ENCODE data around the gene PDE10A. TPM values are rescaled to one million over a fixed set of nuclear protein-coding genes. Genes with fewer than 3 reads are reported as not detected.

PDE10A gene
- total RNA-seq, 1 experiment from 2014 or later: 0.31 TPM

- H3K4me1 ChIP-seq (ENCODE audit: insufficient read depth, low read length): no peaks in the 10 kb centered on the region; the same call in 1 of the 2 replicates
- no peak overlapping the region for H2AK5ac ChIP-seq (ENCODE audit: insufficient read length, low read length)
- Mint-ChIP-seq H3K9me3 (no peaks in the 10 kb centered on the region), H3K4me1 (peaks cover 3 to 4% of the 10 kb centered on the region in 2 experiments; a peak in 3 of 4 replicates), H3K27me3 (ENCODE audit: low read depth) (no peaks in the 10 kb centered on the region), H3K36me3 (ENCODE audit: insufficient read depth in 1 of 3, low read depth in 3 of 3) (no peaks in the 10 kb centered on the region), H3K4me3 (no peak overlapping the region), H3K27ac (peak overlapping the region in 1 of 3 experiments; percentile 78; a peak in 2 of 7 replicates)
- no peak for DNase-seq
- H3K18ac ChIP-seq (ENCODE audit: insufficient read length, low read depth, low read length): no peak overlapping the region
- no peak overlapping the region for H2BK12ac ChIP-seq (ENCODE audit: insufficient read length, low read depth, low read length)
- no peaks in the 10 kb centered on the region for H3K23me2 ChIP-seq (ENCODE audit: insufficient read length, low read depth, low read length, poor library complexity, severe bottlenecking)
- no CpG with 5 or more reads among the region's 5 CpGs for WGBS (ENCODE audit: extremely low coverage, insufficient read length, low lambda C conversion rate)
- H3K4ac ChIP-seq (ENCODE audit: low read depth, low read length): no peak overlapping the region
- no peak overlapping the region for H4K91ac ChIP-seq (ENCODE audit: insufficient read length, low read depth, low read length)
- no peak overlapping the region for H2AFZ ChIP-seq (ENCODE audit: low read length)
- H3K14ac ChIP-seq (ENCODE audit: insufficient read depth, low read length): no peak overlapping the region
- H3T11ph ChIP-seq (ENCODE audit: low read length): no peak overlapping the region
- H3K27ac ChIP-seq (ENCODE audit: insufficient read length, low read depth, low read length): no peak overlapping the region
- H3K9ac ChIP-seq (ENCODE audit: extremely low read depth, insufficient read length, low read length): no peak overlapping the region
- TF ChIP-seq CTCF (conservative IDR thresholded peaks at IDR 0.05): no peak
- no peak overlapping the region for H3K4me2 ChIP-seq (ENCODE audit: insufficient read depth, insufficient read length, low read length)
- H2BK20ac ChIP-seq (ENCODE audit: low read depth, low read length, poor library complexity, severe bottlenecking): no peak overlapping the region
- no peaks in the 10 kb centered on the region for H3K79me2 ChIP-seq (ENCODE audit: insufficient read depth, low read length)
- no peak overlapping the region for H2BK5ac ChIP-seq (ENCODE audit: insufficient read length, low read length)
- no peak overlapping the region for H3K23ac ChIP-seq (ENCODE audit: insufficient read length, low read depth, low read length)
- no peaks in the 10 kb centered on the region for H3K79me1 ChIP-seq (ENCODE audit: insufficient read depth, low read depth, low read length, poor library complexity, severe bottlenecking)
- H2BK120ac ChIP-seq (ENCODE audit: low read depth, low read length, poor library complexity, severe bottlenecking): no peak overlapping the region
- no peak overlapping the region for H4K5ac ChIP-seq (ENCODE audit: insufficient read length, low read depth, low read length)
- H4K20me1 ChIP-seq (ENCODE audit: control insufficient read depth, insufficient read depth, insufficient read length): no peaks in the 10 kb centered on the region
- H3K27me3 ChIP-seq (ENCODE audit: insufficient read depth, low read length): no peaks in the 10 kb centered on the region
- H4K8ac ChIP-seq (replicated peaks; ENCODE audit: insufficient read length, low read depth, low read length): no peak overlapping the region
- H3K56ac ChIP-seq (ENCODE audit: insufficient read length, low read depth, low read length): no peak overlapping the region
- no peak overlapping the region for H2BK15ac ChIP-seq (ENCODE audit: low read depth, low read length)
- no peaks in the 10 kb centered on the region for H3K9me3 ChIP-seq (ENCODE audit: control insufficient read depth, low read depth, low read length)
These were observed 322.5 kb downstream of the PDE10A start for GRCh38 chr6:165340532-165340931.

Measured in H9 (cell line).